GM18519 (cell line): ENCODE data around the gene APOH.

Source experiments
- ATAC-seq: cut with Tn5 transposase; IDR thresholded peaks from one replicate; pipeline ENCODE4 v1.9.1; 2021; ENCODE audit warnings: mild to moderate bottlenecking, moderate library complexity; ENCODE audit not compliant: unreplicated experiment, low FRiP score

APOH gene

DNA sequence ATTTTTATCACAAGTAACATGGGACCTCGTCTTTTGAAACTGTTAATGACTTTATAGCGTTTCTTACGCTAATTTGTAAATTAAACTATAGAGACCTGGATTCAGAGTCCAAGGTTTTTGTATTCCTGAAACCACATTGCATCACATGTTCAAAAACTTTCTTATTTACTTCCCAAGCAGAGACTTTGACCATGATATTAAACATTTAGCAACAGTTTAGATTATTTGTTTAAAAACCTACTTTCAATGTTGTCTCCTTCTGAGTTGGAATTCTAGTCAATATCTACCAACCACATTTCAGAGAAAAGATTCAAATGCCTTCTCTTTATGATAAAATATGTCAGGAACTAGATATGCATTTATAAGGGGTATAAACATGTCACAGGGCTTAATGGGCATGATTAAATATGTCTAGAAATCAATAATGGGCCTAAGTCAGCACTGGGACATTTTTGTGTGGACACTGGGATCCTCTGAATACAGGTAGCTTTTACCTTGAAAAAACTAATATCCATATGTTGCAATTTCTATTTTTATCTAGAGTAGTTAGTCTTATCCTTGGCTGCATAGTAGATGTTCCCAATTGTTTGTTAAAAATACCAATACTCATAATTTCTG lies 6.3 kb upstream of the APOH start:
- ATAC-seq: no peak

- no peak for ATAC-seq
These were observed 5.4 kb upstream of the APOH start for GRCh38 chr17:66234611-66235010.

DNA sequence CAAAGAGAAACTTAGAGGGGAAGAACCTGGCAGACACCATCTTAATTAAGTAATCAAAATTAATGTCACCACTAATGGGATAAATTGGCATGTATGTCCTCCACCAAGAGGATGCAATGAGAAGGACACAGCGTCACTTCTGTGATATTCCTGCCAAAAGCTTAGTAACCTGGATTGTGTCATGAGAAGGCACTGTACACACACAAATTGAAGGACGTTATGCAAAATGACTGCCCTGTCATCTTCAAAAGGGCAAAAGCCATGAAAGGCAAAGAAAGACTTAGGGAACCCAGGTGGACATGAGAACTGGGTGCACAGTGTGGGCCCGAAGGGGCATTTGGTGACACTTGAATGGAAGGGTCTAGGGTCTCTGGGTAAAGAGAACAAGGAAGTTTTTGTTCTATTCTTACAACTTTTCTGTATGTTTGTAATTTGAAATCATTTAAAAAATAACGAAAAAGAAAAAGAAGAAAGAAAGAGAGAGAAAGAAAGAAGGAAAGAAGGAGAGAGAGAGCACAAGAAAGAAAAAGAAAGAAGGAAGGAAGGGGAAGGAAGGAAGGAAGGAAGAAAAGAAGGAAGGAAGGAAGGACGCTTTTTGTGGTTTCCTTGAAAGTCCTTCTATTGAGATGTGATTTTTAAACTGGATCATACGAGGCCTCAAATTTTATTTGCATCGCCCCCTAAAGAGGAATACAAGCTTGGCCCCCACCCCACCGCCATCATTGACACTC lies 4.0 kb upstream of the APOH start:
- ATAC-seq: no peak

- no peak for ATAC-seq
These were observed 1.8 kb upstream of the APOH start for GRCh38 chr17:66230922-66231591.

DNA sequence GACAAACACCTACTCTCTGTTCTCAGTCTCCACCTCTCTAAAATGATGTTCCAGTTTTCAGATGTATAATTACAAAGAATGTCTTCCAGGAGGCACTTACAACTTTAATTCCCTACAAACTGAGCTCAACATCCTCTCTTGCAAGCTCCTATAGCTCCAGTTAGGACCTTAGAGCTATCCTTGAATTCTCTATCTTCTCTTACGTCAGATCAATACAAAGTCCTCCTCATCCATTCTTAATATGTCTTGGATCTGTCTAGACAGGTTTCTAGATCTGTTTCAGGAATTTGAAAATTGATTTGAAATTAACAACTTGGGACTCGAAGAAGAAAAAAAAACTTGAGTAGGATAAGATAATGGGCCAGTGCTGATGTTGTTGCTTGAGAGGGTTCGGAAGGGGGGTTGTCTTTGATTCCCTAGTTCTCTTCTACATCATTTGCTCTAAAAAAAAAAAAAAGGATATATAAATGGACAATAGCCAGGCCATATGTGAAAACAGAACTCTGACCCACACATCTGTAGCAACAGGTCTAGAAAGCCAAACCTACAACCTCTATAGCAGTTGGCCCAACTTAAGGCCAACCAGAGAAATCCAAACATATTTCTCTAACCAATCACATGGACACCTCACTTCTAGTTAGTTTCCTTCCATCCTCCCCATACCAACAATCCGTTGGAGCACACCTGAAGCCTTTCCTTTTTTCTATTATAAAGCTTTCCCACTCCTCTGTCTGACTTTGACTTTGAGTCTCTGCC lies 746 bp upstream of the APOH start:
- no peak for ATAC-seq

DNA sequence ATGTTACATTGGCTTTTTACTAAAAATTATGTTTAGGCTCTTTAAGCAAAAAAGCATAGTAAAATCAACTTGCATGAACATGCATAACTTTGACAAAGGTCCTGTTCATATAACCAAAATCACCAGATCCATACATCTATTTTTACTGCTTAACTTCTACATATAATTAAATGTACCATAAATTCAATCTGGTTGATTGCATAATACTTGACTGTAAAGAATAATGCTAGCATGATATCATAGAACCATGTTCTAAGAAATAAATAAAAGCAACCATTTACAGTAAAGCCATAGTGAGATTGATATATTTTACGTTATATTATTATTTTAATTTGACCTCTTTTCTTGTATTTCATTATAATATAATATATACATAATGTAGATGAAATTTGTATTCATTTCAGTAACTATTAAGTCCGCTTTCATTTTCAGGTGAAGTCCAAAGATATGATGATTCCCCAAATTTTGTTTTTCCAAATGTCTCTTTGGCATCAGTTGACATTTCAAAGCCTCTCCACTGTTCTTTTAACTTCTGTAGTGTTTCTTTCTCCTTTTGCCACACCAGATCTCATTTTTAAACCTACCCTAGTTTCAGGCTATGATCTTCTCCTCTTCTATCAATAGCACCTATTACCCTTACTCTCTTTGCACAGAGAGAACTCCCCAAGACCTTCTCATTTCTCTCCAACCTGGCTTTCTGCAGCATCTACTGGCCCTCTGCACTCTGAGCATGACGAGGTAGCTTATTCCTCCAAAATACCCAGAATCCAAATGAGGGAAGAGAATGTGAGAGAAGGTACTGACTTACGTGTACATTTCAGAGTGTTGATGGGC lies 1.8 kb downstream of the APOH start:
- no peak for ATAC-seq

- no peak for ATAC-seq
These were observed 6.3 kb downstream of the APOH start for GRCh38 chr17:66222798-66223350.

DNA sequence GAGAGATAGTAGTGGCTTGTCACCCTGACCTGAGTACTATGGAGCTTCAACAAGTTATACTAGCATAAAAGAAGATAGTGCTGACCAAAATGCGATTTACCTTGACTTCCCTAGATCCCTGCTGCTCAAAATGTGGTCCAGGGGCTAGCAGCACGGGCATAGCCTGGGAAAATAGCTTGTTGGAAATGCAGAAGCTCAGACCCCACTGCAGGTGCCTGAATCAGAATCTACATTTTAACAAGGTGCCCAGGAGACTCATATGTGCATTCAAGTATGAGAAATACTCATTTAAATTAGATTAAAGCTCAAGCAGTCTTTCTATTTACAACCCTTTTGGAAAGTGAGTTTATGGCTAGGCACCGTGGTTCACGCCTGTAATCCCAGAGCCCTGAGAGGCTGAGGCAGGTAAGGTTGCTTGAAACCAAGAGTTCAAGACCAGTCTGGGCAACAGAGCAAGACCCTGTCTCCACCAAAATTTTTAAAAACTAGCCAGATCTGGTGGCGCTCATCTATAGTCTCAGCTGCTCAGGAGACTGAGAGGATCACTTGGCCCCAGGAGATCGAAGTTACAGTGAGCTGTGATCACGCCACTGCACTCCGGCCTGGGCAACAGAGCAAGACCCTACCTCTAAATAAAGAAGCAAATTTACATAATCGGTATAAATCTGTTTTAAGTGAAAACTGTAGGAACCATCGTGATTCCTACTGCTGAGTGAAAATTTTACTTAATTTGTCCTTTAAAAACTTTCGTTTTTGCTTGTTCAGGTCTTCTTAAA lies 7.3 kb downstream of the APOH start:
- no peak for ATAC-seq

GRCh38 chr17:66221343-66221742 lies 7.9 kb downstream of the APOH start:
- no peak for ATAC-seq

DNA sequence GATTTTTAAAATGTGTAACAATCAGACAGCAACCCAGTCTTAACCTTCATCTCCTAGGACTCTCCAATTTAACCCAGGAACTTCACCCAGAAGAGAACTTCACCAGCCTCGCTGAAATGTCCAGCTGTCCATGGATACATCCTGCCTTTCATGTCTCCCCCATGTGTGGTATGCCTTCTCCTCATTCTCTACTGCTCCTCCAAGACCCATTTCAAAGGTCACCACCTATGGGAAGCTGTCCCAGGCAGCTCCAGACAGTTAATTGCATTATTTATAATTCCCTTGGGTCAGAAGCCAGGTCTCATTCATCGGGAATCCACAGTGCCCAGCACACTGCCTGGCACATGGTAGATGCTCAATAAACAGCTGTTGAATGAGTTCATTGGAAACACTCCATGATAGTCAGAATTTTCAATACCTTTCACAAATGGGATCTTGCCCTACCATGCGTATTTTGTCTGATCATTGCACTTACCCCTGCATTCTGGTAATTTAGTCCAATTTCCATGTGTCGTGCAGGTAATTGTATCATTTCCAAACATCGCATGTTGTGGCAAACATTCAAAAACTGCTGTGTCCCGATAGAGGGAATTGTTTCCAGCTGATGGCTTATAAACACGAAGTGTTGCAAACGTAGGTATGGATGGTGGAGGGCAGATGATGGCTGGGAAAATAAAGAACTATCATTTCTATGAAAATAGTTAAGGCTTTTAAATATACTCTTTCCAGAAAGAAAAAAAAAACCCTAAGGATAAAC lies 9.0 kb downstream of the APOH start:
- ATAC-seq: no peak

GRCh38 chr17:66215529-66215911 lies 13.7 kb downstream of the APOH start:
- no peak for ATAC-seq

DNA sequence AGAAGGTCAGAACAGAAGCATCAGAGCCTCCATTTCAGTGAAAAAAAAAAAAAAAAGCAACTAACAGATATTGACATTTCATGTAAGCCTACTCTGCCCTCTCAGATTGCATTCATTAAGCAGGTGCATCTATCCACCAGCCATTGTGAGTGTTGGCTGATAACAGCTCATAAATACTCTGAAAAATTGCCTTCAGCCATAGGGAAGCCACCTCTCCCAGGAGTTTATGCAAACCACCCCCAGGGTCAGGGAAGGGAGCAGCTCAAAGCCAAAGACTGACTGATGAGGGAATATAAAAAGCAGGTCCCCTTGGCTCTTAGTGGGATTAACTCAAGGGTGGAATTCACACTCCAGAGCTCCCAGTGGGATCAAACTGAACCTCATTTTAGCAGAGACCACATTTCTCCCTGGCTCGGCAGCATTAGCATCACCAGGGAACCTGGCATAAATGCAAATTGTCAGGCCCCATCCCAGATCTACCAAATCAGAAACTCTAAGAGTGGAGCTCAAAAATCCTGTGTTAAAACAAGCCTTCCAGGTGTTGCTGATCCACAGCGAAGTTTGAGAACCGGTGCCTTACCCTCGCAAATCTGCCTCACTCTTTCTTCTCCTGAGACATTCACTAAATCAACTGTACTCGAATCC lies 14.2 kb downstream of the APOH start:
- ATAC-seq: no peak

DNA sequence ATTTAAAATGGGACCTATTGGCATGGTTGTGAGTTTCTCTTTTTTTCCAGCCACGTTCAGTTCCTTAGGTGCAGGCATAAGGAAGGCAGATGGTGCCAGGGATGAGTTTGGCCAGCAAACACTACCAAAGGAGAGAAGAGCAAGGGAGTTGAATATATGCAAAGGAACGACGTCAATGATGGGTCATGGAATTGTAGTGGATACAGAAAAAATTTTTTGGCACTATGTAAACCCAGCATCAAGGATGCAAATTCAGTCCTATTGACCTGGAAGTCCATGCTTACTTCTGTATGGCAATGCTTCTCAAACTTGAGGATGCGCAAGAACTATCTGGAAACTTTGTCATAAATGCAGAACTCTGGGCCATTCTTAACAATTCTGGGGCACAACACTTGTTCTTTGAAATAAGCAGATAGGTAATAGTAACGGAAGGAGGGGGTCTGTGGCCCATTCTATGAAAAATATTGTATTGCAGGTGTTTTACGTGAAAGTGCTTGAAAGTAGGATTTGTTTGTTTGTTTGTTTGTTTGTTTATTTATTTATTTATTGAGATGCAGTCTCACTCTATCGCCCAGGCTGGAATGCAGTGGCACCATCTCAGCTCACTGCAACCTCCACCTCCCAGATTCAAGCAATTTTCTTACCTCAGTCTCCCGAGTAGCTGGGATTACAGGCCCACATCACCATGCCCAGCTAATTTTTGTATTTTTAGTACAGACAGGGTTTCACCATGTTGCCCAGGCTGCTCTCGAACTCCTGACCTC lies 18.0 kb downstream of the APOH start:
- ATAC-seq: no peak

GRCh38 chr17:66210208-66210574 lies 19.0 kb downstream of the APOH start:
- ATAC-seq: no peak

- no peak for ATAC-seq
These were observed 21.3 kb downstream of the APOH start for GRCh38 chr17:66207936-66208335.

DNA sequence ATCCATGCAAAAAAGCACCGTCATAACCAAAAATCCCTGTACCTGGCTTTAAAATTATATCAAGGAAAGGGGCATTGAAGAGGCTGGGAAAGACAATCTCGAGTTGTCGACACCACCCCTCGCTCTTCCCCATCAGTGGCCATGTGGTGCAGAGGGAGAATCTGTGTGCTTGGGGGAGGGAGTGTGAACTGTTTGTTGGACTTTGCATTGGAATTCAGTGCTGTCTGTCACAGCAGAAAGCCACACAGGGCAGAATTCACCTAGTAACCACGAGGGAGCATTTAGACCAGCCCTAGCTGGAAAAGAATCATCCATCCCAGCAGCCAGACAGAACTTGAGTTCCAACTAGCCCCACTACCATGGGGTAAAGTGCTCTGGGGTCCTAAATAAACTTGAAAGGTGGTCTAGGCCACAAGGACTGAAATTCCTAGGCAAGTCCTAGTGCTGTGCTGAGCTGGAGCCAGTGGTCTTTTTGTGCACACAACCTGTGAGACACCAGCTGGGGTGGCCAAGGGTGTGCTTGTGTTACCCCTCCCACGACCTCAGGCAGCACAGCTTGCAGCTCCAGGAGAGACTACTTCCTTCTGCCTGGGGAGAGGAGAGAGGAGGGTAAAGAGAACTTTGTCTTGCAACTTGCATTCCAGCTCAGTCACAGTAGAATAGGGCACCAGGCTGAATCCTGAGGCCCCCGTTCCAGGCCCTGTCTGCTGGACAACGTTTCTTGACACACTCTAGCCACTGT lies 25.8 kb downstream of the APOH start:
- no peak for ATAC-seq

DNA sequence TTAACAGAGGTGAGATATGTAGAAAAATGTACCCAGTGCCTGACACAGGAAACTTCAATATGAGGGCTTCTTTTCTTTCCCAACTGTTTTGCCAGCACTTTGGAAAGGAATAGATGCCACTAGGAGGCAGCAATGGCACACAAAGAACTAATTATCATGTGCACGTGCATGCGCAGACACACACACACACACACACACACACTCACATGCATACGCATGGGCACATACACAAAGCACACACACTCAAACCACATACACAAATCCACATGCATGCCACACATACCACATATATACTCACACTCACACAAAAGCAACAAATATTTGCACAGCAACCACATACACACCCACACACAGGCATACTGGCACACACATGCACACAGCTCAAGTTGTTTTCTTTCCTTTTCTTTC lies 28.5 kb downstream of the APOH start:
- no peak for ATAC-seq
